RWPE2 (cell line): ENCODE results near the gene LRMDA.

ENCODE experiments used
- ATAC-seq: fragments of 200-7000 bp; cut with Tn5 transposase; 3 replicates; pipeline ENCODE4 v1.9.1; 2021; ENCODE audit warnings: low read depth
- DNase-seq: peaks from one replicate; pipeline ENCODE4 v3.0.0-alpha.2; 2020; ENCODE audit warnings: low spot score
- H3K27ac ChIP-seq: fragments of 450-650 bp; 2 replicates; pipeline ENCODE4 v1.5.1; 2017; ENCODE audit warnings: mild to moderate bottlenecking; ENCODE audit not compliant: poor library complexity, severe bottlenecking
- H3K27me3 ChIP-seq: fragments of 250-450 bp; sonication (Bioruptor Pico); 2 replicates; pipeline ENCODE4 v1.5.1; 2021; ENCODE audit warnings: mild to moderate bottlenecking, moderate library complexity; ENCODE audit not compliant: insufficient read depth, poor library complexity, severe bottlenecking
- H3K36me3 ChIP-seq: fragments of 250-450 bp; sonication (Bioruptor Pico); 2 replicates; pipeline ENCODE4 v1.5.1; 2020; ENCODE audit warnings: low read depth, mild to moderate bottlenecking, moderate library complexity
- H3K4me1 ChIP-seq: fragments of 250-450 bp; sonication (Bioruptor Pico); 2 replicates; pipeline ENCODE4 v1.5.1; 2021; ENCODE audit warnings: mild to moderate bottlenecking, moderate library complexity; ENCODE audit not compliant: insufficient read depth, poor library complexity, severe bottlenecking
- H3K4me3 ChIP-seq: fragments of 250-450 bp; sonication (Bioruptor Pico); 2 replicates; pipeline ENCODE4 v1.5.1; 2021; ENCODE audit warnings: mild to moderate bottlenecking, moderate library complexity; ENCODE audit not compliant: severe bottlenecking
- H3K9me3 ChIP-seq: fragments of 250-450 bp; sonication (Bioruptor Pico); 2 replicates; pipeline ENCODE4 v1.5.1; 2021; ENCODE audit warnings: mild to moderate bottlenecking, moderate library complexity; ENCODE audit not compliant: severe bottlenecking
- CTCF ChIP-seq: fragments of 450-650 bp; IDR thresholded peaks from one replicate; pipeline ENCODE4 v1.5.1; 2017; ENCODE audit warnings: mild to moderate bottlenecking, moderate library complexity; ENCODE audit not compliant: poor library complexity, severe bottlenecking

The LRMDA gene

GRCh38 chr10:76201962-76202361 lies 770.5 kb downstream of the LRMDA start:
- TF ChIP-seq CTCF, result no peak
- Histone ChIP-seq H3K27ac (no peak overlapping the region), H3K9me3 (no peaks in the 10 kb centered on the region), H3K4me1 (no peaks in the 10 kb centered on the region), H3K4me3 (no peak overlapping the region), H3K36me3 (no peaks in the 10 kb centered on the region), H3K27me3 (no peaks in the 10 kb centered on the region)
- DNase-seq, result no peak
- ATAC-seq, result no peak

GRCh38 chr10:76202777-76203176 lies 771.4 kb downstream of the LRMDA start:
- Histone ChIP-seq H3K9me3 (no peaks in the 10 kb centered on the region), H3K36me3 (no peaks in the 10 kb centered on the region), H3K27ac (no peak overlapping the region), H3K27me3 (no peaks in the 10 kb centered on the region), H3K4me3 (no peak overlapping the region), H3K4me1 (no peaks in the 10 kb centered on the region)
- TF ChIP-seq CTCF, result no peak
- no peak for DNase-seq
- ATAC-seq, result no peak

DNA sequence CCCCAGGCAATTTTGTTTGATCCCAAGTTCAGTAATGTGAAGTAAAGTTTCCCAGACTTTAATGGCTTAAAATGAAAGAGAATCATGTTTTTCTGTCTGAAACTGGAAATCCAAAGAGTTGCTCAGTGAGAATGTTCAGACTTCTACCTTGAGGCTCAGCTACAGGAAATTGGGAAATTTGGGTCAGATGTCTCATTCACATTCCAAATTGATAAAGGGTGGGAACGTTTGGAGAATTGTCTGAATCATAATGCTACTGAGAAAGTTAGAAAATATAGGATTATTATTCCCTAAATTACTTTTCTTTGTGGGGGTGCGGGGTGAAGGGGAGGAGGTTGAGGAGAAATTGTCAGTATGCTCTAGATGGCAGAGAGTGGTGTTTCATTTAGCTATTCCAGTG lies 773.9 kb downstream of the LRMDA start:
- Histone ChIP-seq H3K27ac (no peak overlapping the region), H3K9me3 (no peaks in the 10 kb centered on the region), H3K27me3 (no peaks in the 10 kb centered on the region), H3K36me3 (no peaks in the 10 kb centered on the region), H3K4me1 (no peaks in the 10 kb centered on the region), H3K4me3 (no peak overlapping the region)
- ATAC-seq, result no peak
- TF ChIP-seq CTCF, result no peak
- no peak for DNase-seq

DNA sequence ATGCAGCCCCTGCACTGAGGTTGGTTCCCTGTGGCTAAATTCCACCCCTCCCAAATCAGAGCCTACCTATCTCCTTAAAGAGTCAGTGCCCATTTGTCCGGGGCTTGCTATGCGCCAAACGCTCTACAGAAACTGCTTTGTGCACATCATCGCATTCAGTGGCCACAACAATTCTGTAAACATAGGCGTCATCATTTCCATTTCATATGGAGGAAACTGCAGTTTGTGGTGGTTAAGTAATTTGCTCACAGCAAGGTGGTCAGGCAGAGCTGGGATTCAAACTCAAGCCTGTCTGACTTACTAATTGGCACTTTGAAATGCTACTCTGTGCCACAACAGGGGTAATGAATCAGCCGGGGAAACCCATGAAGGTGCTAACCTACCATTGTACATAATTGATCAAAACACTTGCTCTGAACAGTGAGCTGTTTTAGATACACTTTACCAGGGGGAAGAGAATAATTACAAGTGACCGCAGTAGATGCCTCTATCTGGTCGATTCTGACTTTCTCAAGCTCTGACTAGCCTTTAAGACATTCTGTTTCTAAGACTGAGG lies 775.5 kb downstream of the LRMDA start:
- TF ChIP-seq CTCF, result no peak
- Histone ChIP-seq H3K4me1 (no peaks in the 10 kb centered on the region), H3K4me3 (no peak overlapping the region), H3K9me3 (no peaks in the 10 kb centered on the region), H3K27ac (no peak overlapping the region), H3K27me3 (no peaks in the 10 kb centered on the region), H3K36me3 (no peaks in the 10 kb centered on the region)
- ATAC-seq (no peak), DNase-seq (no peak)

DNA sequence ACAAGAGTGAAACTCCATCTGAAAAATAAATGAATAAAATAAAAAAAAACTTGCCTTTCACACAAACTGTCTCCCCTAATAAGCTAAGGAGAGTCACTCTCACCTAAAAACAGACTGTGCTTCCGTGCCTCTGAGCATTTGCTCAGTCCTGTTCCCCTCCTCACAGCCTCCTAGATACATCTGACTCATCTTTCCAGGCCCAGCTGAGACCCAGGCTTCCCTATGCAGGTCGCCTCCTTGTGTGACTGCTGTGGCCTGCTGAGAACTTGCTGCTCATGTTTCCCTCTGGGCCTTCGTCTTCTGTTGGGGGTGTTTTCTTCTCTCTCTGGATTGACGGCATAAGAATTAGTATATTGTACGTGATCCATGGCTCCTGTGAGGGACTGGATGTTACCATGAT lies 777.7 kb downstream of the LRMDA start:
- DNase-seq (no peak), ATAC-seq (no peak)
- no peaks in the 10 kb centered on the region for H3K4me1 ChIP-seq
- H3K4me3 ChIP-seq, result no peak overlapping the region
- TF ChIP-seq CTCF, result no peak
- H3K27ac ChIP-seq, result no peak overlapping the region
- no peaks in the 10 kb centered on the region for H3K36me3 ChIP-seq
- no peaks in the 10 kb centered on the region for H3K9me3 ChIP-seq
- H3K27me3 ChIP-seq, result no peaks in the 10 kb centered on the region
